SK-N-SH (cell line): ENCODE data around the gene LDLRAD1. TPM values are rescaled to one million over a fixed set of nuclear protein-coding genes. Genes with fewer than 3 reads are reported as not detected.

ENCODE experiments used
- CTCF ChIA-PET: fragments of 300-600, 350-600 bp; formaldehyde crosslinking; extraction: SDS; loops from one replicate; lab custom pipeline; 2021; lab: Yijun Ruan, JAX
- POLR2A ChIA-PET: fragments of 350-600 bp; sonication (Branson Sonifier 250); formaldehyde crosslinking; extraction: SDS; loops from one replicate; lab custom pipeline; 2020; ENCODE audit warnings: antibody characterized with exemption, inconsistent platforms; lab: Yijun Ruan, JAX
- DNase-seq: peaks from one replicate; pipeline ENCODE4 v3.0.0; 2012
- H2AFZ ChIP-seq: fragments of 200-600 bp; sonication (generic); 2 replicates; pipeline ENCODE4 v1.8.1; 2016; ENCODE audit warnings: antibody characterized with exemption, mild to moderate bottlenecking, low read depth
- H3F3A ChIP-seq: fragments of 200-600 bp; sonication (generic); replicated peaks from 2 replicates; pipeline ENCODE3; 2016; ENCODE audit warnings: antibody characterized with exemption, mild to moderate bottlenecking; ENCODE audit not compliant: insufficient read depth
- H3K27ac ChIP-seq, 2 experiments: fragments of 200-500 bp in 1 of 2; fragments of 200-600 bp in 1 of 2; sonication (Bioruptor generic) in 1 of 2; sonication (generic), shearing (Covaris generic) in 1 of 2; 2 replicates each; pipeline versions ENCODE4 v1.5.1 to v1.6.1; 2014 to 2016; ENCODE audit warnings: low read depth in 2 of 2, inconsistent platforms in 1 of 2, low read length in 1 of 2, mild to moderate bottlenecking in 1 of 2, mixed read lengths in 1 of 2
- H3K27me3 ChIP-seq: fragments of 200-600 bp; sonication (generic), shearing (Covaris generic); 2 replicates; pipeline ENCODE4 v1.6.1; 2016; ENCODE audit warnings: mixed run types; ENCODE audit not compliant: insufficient read depth
- H3K36me3 ChIP-seq, 2 experiments: fragments of 200-500 bp in 1 of 2; fragments of 200-600 bp in 1 of 2; sonication (Bioruptor generic) in 1 of 2; sonication (generic) in 1 of 2; replicated peaks in 1 of 2; 2 replicates each; pipeline versions ENCODE3 to v1.5.1; 2014 to 2016; ENCODE audit warnings: low read length in 1 of 2, mild to moderate bottlenecking in 1 of 2; ENCODE audit not compliant: insufficient read depth in 2 of 2, control insufficient read depth in 1 of 2
- H3K4me1 ChIP-seq, 2 experiments: fragments of 200-500 bp in 1 of 2; fragments of 200-600 bp in 1 of 2; sonication (Bioruptor generic) in 1 of 2; sonication (generic), shearing (Covaris generic) in 1 of 2; 2 replicates each; pipeline versions ENCODE4 v1.5.1 to v1.6.1; 2014 to 2016; ENCODE audit warnings: low read depth in 1 of 2, low read length in 1 of 2, mixed run types in 1 of 2; ENCODE audit not compliant: insufficient read depth in 2 of 2, control insufficient read depth in 1 of 2
- H3K4me2 ChIP-seq: fragments of 200-600 bp; sonication (generic), shearing (Covaris generic); 2 replicates; pipeline ENCODE4 v1.6.1; 2017; ENCODE audit warnings: mixed run types
- H3K4me3 ChIP-seq, 2 experiments: fragments of 200-500 bp in 1 of 2; fragments of 200-600 bp in 1 of 2; sonication (Bioruptor generic) in 1 of 2; sonication (generic), shearing (Covaris generic) in 1 of 2; 2 replicates each; pipeline versions ENCODE4 v1.5.1 to v1.8.1; 2014 to 2016; ENCODE audit warnings: low read depth in 2 of 2, inconsistent platforms in 1 of 2, low read length in 1 of 2, mild to moderate bottlenecking in 1 of 2, mixed read lengths in 1 of 2, moderate library complexity in 1 of 2
- H3K79me2 ChIP-seq: fragments of 200-600 bp; sonication (generic); 2 replicates; pipeline ENCODE4 v1.8.1; 2017; ENCODE audit warnings: mild to moderate bottlenecking; ENCODE audit not compliant: insufficient read depth
- H3K9ac ChIP-seq: fragments of 200-600 bp; sonication (generic); 2 replicates; pipeline ENCODE4 v1.6.1; 2017; ENCODE audit warnings: mixed run types
- H3K9me2 ChIP-seq: fragments of 200-600 bp; sonication (generic); 2 replicates; pipeline ENCODE4 v1.6.1; 2017; ENCODE audit warnings: mixed run types
- H3K9me3 ChIP-seq: fragments of 200-600 bp; sonication (generic); 2 replicates; pipeline ENCODE4 v1.6.1; 2017; ENCODE audit warnings: mixed run types, mild to moderate bottlenecking, moderate library complexity
- H4K20me1 ChIP-seq: fragments of 200-600 bp; sonication (generic); 2 replicates; pipeline ENCODE4 v1.6.1; 2017; ENCODE audit warnings: mild to moderate bottlenecking, mixed run types; ENCODE audit not compliant: insufficient read depth
- ELF1 ChIP-seq: IDR thresholded peaks from 2 replicates; pipeline ENCODE4 v1.4.0; 2012
- EZH2phosphoT487 ChIP-seq: fragments of 200-600 bp; sonication (generic); IDR thresholded peaks from 2 replicates; pipeline ENCODE4 v1.6.1; 2017; ENCODE audit warnings: low read depth, mixed run types, mild to moderate bottlenecking, antibody characterized with exemption, moderate library complexity, borderline replicate concordance
- FOXM1 ChIP-seq: IDR thresholded peaks from 2 replicates; pipeline ENCODE4 v1.4.0; 2012; ENCODE audit warnings: low read depth, mild to moderate bottlenecking
- GABPA ChIP-seq: IDR thresholded peaks from 2 replicates; pipeline ENCODE4 v1.4.0; 2012; ENCODE audit warnings: low read depth, mild to moderate bottlenecking
- GATA2 ChIP-seq: sonication (generic); formaldehyde crosslinking; IDR thresholded peaks from 2 replicates; pipeline ENCODE4 v1.5.0; 2020; ENCODE audit warnings: mild to moderate bottlenecking, missing genetic modification reagents
- JUND ChIP-seq: IDR thresholded peaks from 2 replicates; pipeline ENCODE4 v1.4.0; 2012
- MEF2A ChIP-seq: IDR thresholded peaks from 2 replicates; pipeline ENCODE4 v1.4.0; 2012; ENCODE audit warnings: low read depth, borderline replicate concordance
- MXI1 ChIP-seq: IDR thresholded peaks from 2 replicates; pipeline ENCODE4 v1.6.1; 2012; ENCODE audit warnings: mild to moderate bottlenecking, low read depth, low read length, improper control_type of control experiment
- NFIC ChIP-seq: IDR thresholded peaks from 2 replicates; pipeline ENCODE4 v1.4.0; 2012; ENCODE audit warnings: borderline replicate concordance
- POLR2AphosphoS5 ChIP-seq: IDR thresholded peaks from 2 replicates; pipeline ENCODE4 v1.6.1; 2012; ENCODE audit warnings: low read depth, low read length
- RAD21 ChIP-seq: IDR thresholded peaks from 2 replicates; pipeline ENCODE4 v1.6.1; 2012; ENCODE audit warnings: mild to moderate bottlenecking, low read length
- RCOR1 ChIP-seq: fragments of 150-350 bp; IDR thresholded peaks from 2 replicates; pipeline ENCODE4 v1.6.1; 2017; ENCODE audit warnings: antibody characterized with exemption, low read length
- RFX5 ChIP-seq: IDR thresholded peaks from 2 replicates; pipeline ENCODE4 v1.6.1; 2012; ENCODE audit warnings: mild to moderate bottlenecking, improper control_type of control experiment, low read length
- RXRA ChIP-seq: IDR thresholded peaks from 2 replicates; pipeline ENCODE4 v1.4.0; 2012; ENCODE audit warnings: low read depth, mild to moderate bottlenecking, borderline replicate concordance
- SIN3A ChIP-seq: IDR thresholded peaks from 2 replicates; pipeline ENCODE4 v1.6.1; 2012; ENCODE audit warnings: low read depth, mild to moderate bottlenecking, low read length, moderate library complexity, borderline replicate concordance
- SMC3 ChIP-seq: IDR thresholded peaks from 2 replicates; pipeline ENCODE4 v1.6.1; 2012; ENCODE audit warnings: low read depth, low read length, improper control_type of control experiment
- TAF1 ChIP-seq: IDR thresholded peaks from 2 replicates; pipeline ENCODE4 v1.6.1; 2012; ENCODE audit warnings: low read depth, mild to moderate bottlenecking, low read length, moderate library complexity, borderline replicate concordance
- TEAD4 ChIP-seq: IDR thresholded peaks from 2 replicates; pipeline ENCODE4 v1.4.0; 2012; ENCODE audit warnings: mild to moderate bottlenecking, borderline replicate concordance; ENCODE audit not compliant: insufficient read depth
- YY1 ChIP-seq: IDR thresholded peaks from 2 replicates; pipeline ENCODE4 v1.4.0; 2012; ENCODE audit warnings: low read depth, mild to moderate bottlenecking
- WGBS: methylation state at CpG from one replicate; pipeline ENCODE4 v1.1.6; 2017; ENCODE audit warnings: low lambda C conversion rate; 5-methylcytosine and 5-hydroxymethylcytosine counted together
- polyA plus RNA-seq, 3 experiments: library from polyadenylated mRNA; depleted of rRNA; stranded (reverse); fragments of >200 nt; gene quantifications; 2 replicates each; pipeline ENCODE4 v1.2.3, GENCODE V29; 2012
- TF ChIP-seq, protein P1 (sequence below): IDR thresholded peaks from 2 replicates; pipeline ENCODE4; 2012
- TF ChIP-seq, protein P2 (sequence below): fragments of 150-350 bp; IDR thresholded peaks from 2 replicates; pipeline ENCODE4 v1.6.1; 2017; ENCODE audit warnings: antibody characterized with exemption, low read length, low read depth, borderline replicate concordance

The LDLRAD1 gene
- polyA plus RNA-seq, 1 of the 3 experiments (the other 2 are of a cell fraction): not detected

DNA sequence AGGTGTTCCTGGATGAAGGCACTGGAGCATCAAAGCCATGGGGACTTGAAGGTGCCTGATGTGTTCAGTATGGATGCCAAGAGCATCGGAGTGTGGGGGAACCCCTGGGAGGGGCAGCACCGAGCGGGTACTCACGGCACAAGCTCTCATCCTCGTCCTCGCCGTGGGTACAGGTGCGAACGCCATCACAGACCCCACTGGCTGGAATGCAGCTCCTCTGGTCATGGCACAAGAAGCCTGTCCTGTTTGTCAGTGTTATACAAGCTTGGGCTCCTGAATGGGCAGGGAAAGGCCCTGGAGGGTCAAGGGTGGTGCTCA lies 6.0 kb downstream of the LDLRAD1 start:
- ChIA-PET POLR2A (no interaction called here), CTCF (interaction anchor here (1.4 kb wide), 1 partner anchor 52 kb away, joined by 4 read pairs; no protein-coding TSS in a partner anchor)
- no peak overlapping the region for H3K4me2 ChIP-seq
- no peaks in the 10 kb centered on the region for H3K36me3 ChIP-seq
- H3K4me3 ChIP-seq: no peak overlapping the region
- H2AFZ ChIP-seq: no peak overlapping the region
- H3F3A ChIP-seq: no peaks in the 10 kb centered on the region
- no peaks in the 10 kb centered on the region; a peak in 1 of 4 replicates for H3K4me1 ChIP-seq
- WGBS: 40% methylated on average over 1 of the region's 9 CpGs
- H3K9me3 ChIP-seq: no peaks in the 10 kb centered on the region
- no peaks in the 10 kb centered on the region for H4K20me1 ChIP-seq
- H3K79me2 ChIP-seq: no peaks in the 10 kb centered on the region
- peaks cover 16% of the 10 kb centered on the region; the same call in 1 of the 2 replicates for H3K27me3 ChIP-seq
- no peaks in the 10 kb centered on the region for H3K9me2 ChIP-seq
- DNase-seq: no peak
- no peak overlapping the region for H3K9ac ChIP-seq
- no peak overlapping the region for H3K27ac ChIP-seq
- TF ChIP-seq MXI1: no peak
- TF ChIP-seq RFX5: no peak
- TF ChIP-seq JUND: no peak
- TF ChIP-seq MEF2A: no peak
- no peak for TF ChIP-seq GATA2 (CRISPR knock-in tag)
- no peak for TF ChIP-seq GABPA

DNA sequence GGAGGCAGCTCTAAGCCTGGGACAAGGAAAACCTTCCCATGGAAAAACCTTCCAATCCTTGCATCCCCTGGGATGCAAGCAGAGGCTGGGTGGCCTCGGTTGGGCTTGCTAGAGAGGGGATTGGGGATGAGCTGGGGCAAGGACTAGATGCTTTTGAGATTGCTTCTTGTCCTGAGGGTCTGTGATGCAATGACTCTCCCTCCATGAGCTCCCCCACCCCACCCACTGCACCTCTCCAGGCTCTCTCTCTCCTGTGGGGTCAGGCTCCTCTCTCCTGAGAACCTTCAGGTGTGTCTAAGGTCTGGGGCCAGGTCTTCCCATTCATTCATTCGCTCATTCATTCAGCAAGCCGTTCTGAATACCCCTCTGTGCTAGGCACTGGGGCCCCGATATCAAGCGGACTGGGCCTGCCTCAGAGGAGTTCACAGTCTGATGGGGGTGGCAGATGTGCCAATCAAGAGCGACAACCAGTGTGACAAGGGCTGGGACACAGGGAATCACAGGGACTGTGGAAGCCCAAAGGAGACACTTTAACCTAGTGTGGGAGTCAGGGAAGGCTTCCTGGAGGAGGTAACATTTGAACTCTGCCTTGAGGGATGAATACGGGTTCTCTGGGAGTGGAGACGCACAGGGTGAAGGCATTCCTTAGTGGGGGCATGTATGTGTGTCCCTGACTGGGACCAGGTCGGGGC lies 6.5 kb downstream of the LDLRAD1 start:
- no peaks in the 10 kb centered on the region for H3K36me3 ChIP-seq
- no peak overlapping the region for H3K4me2 ChIP-seq
- no peaks in the 10 kb centered on the region for H3K79me2 ChIP-seq
- no peaks in the 10 kb centered on the region for H3K9me3 ChIP-seq
- no peak overlapping the region for H3K27ac ChIP-seq
- no peaks in the 10 kb centered on the region for H4K20me1 ChIP-seq
- no peaks in the 10 kb centered on the region for H3K9me2 ChIP-seq
- H3F3A ChIP-seq: no peaks in the 10 kb centered on the region
- ChIA-PET CTCF (interaction anchor here (1.4 kb wide), 1 partner anchor 52 kb away, joined by 4 read pairs; no protein-coding TSS in a partner anchor), POLR2A (no interaction called here)
- H3K4me1 ChIP-seq: no peaks in the 10 kb centered on the region; a peak in 1 of 4 replicates
- H3K9ac ChIP-seq: no peak overlapping the region
- no peak overlapping the region for H3K4me3 ChIP-seq
- 54% methylated on average over 9 of the region's 9 CpGs for WGBS
- TF ChIP-seq MXI1: no peak
- no peak for TF ChIP-seq RFX5
- TF ChIP-seq SMC3: no peak
- TF ChIP-seq JUND: no peak
- TF ChIP-seq YY1: no peak
- no peak for TF ChIP-seq ELF1
- no peak for TF ChIP-seq GABPA
- TF ChIP-seq, protein P1, sequence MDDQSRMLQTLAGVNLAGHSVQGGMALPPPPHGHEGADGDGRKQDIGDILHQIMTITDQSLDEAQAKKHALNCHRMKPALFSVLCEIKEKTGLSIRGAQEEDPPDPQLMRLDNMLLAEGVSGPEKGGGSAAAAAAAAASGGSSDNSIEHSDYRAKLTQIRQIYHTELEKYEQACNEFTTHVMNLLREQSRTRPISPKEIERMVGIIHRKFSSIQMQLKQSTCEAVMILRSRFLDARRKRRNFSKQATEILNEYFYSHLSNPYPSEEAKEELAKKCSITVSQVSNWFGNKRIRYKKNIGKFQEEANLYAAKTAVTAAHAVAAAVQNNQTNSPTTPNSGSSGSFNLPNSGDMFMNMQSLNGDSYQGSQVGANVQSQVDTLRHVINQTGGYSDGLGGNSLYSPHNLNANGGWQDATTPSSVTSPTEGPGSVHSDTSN: no peak
- TF ChIP-seq FOXM1: no peak
- TF ChIP-seq, protein P2, sequence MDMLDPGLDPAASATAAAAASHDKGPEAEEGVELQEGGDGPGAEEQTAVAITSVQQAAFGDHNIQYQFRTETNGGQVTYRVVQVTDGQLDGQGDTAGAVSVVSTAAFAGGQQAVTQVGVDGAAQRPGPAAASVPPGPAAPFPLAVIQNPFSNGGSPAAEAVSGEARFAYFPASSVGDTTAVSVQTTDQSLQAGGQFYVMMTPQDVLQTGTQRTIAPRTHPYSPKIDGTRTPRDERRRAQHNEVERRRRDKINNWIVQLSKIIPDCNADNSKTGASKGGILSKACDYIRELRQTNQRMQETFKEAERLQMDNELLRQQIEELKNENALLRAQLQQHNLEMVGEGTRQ: no peak
- TF ChIP-seq SIN3A: no peak
- TF ChIP-seq RXRA: no peak
- TF ChIP-seq NFIC: no peak
- no peak for TF ChIP-seq RCOR1
- TF ChIP-seq EZH2phosphoT487: no peak
- TF ChIP-seq RAD21: no peak
- no peak for TF ChIP-seq TEAD4
- TF ChIP-seq TAF1: no peak
- no peak for TF ChIP-seq POLR2AphosphoS5
- H3K27me3 ChIP-seq: peaks cover 16% of the 10 kb centered on the region; the same call in 1 of the 2 replicates
- H2AFZ ChIP-seq: no peak overlapping the region
- peak; percentile 7 for DNase-seq
